Loucy (cell line): Measurements from ENCODE around the gene ATG13.

ENCODE experiments used
- H2AFZ ChIP-seq: fragments of 200-600 bp; sonication (generic); 2 replicates; pipeline ENCODE4 v1.6.0; 2016; ENCODE audit warnings: antibody characterized with exemption, mild to moderate bottlenecking, low read length, moderate library complexity
- H3F3A ChIP-seq: fragments of 200-600 bp; 2 replicates; pipeline ENCODE4 v1.6.0; 2016; ENCODE audit warnings: antibody characterized with exemption, low read depth, mild to moderate bottlenecking
- H3K27me3 ChIP-seq: fragments of 200-600 bp; sonication (generic); 2 replicates; pipeline ENCODE4 v1.6.1; 2014; ENCODE audit warnings: low read length, mild to moderate bottlenecking; ENCODE audit not compliant: insufficient read depth, poor library complexity, severe bottlenecking
- H3K36me3 ChIP-seq: fragments of 200-600 bp; sonication (generic); 2 replicates; pipeline ENCODE4 v1.6.1; 2016; ENCODE audit warnings: low read length; ENCODE audit not compliant: insufficient read depth
- H3K4me1 ChIP-seq: fragments of 200-600 bp; sonication (generic); 2 replicates; pipeline ENCODE4 v1.5.1; 2014; ENCODE audit warnings: low read length, mild to moderate bottlenecking; ENCODE audit not compliant: insufficient read depth, poor library complexity, severe bottlenecking
- H3K4me2 ChIP-seq: fragments of 200-600 bp; sonication (generic); 2 replicates; pipeline ENCODE4 v1.6.0; 2014; ENCODE audit warnings: antibody characterized with exemption, low read length, low read depth, mild to moderate bottlenecking; ENCODE audit not compliant: poor library complexity, severe bottlenecking
- H3K4me3 ChIP-seq: fragments of 200-600 bp; sonication (generic); 2 replicates; pipeline ENCODE4 v1.5.1; 2014; ENCODE audit warnings: low read length, mild to moderate bottlenecking, mixed read lengths; ENCODE audit not compliant: poor library complexity, severe bottlenecking
- H3K79me2 ChIP-seq: fragments of 200-600 bp; sonication (generic); 2 replicates; pipeline ENCODE4 v1.6.1; 2014; ENCODE audit warnings: low read length; ENCODE audit not compliant: insufficient read depth
- H3K9ac ChIP-seq: fragments of 200-600 bp; sonication (generic); 2 replicates; pipeline ENCODE4 v1.6.0; 2014; ENCODE audit warnings: mild to moderate bottlenecking, low read depth, low read length, moderate library complexity; ENCODE audit not compliant: poor library complexity, severe bottlenecking
- H3K9me2 ChIP-seq: fragments of 200-600 bp; sonication (generic); replicated peaks from 2 replicates; pipeline ENCODE4 v1.6.1; 2016; ENCODE audit warnings: low read depth, low read length, mixed read lengths
- H3K9me3 ChIP-seq: fragments of 200-600 bp; sonication (generic); 2 replicates; pipeline ENCODE4 v1.6.1; 2014; ENCODE audit warnings: mild to moderate bottlenecking, antibody characterized with exemption, low read length, low read depth; ENCODE audit not compliant: insufficient read depth
- H4K20me1 ChIP-seq: fragments of 200-600 bp; sonication (generic); 2 replicates; pipeline ENCODE4 v1.6.0; 2014; ENCODE audit warnings: antibody characterized with exemption, low read length, mild to moderate bottlenecking; ENCODE audit not compliant: insufficient read depth, poor library complexity, severe bottlenecking
- EZH2phosphoT487 ChIP-seq: fragments of 200-600 bp; IDR thresholded peaks from 2 replicates; pipeline ENCODE4 v1.6.1; 2018; ENCODE audit warnings: antibody characterized with exemption, mild to moderate bottlenecking, moderate library complexity, borderline replicate concordance
- TF ChIP-seq, protein P1 (sequence below): fragments of 200-600 bp; sonication (generic); conservative IDR thresholded peaks from 2 replicates; pipeline ENCODE4 v1.5.1; 2014; ENCODE audit warnings: mild to moderate bottlenecking, antibody characterized with exemption, low read length

The ATG13 gene

DNA sequence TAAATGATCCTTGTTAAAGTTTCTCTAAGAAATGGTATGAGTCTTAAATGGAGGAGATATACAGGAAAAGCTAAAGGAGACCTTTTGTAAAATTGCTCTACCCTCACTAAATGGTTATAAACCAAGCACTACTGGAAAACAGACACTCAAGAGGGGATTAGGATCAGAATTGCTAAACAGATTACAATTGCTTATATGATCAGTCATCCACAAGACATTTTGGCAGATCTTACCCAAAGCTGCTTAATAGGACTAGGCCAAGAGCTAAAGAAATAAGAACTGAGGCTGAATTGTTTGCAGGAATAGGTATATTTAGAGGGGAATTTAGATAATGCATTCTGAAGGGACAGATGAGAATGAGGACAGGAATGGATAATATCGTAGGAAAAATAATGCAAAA, 9.8 kb upstream of the ATG13 start:
- no peaks in the 10 kb centered on the region for H3K79me2 ChIP-seq
- H3K9me3 ChIP-seq: no peaks in the 10 kb centered on the region
- no peak for TF ChIP-seq EZH2phosphoT487
- TF ChIP-seq, protein P1, sequence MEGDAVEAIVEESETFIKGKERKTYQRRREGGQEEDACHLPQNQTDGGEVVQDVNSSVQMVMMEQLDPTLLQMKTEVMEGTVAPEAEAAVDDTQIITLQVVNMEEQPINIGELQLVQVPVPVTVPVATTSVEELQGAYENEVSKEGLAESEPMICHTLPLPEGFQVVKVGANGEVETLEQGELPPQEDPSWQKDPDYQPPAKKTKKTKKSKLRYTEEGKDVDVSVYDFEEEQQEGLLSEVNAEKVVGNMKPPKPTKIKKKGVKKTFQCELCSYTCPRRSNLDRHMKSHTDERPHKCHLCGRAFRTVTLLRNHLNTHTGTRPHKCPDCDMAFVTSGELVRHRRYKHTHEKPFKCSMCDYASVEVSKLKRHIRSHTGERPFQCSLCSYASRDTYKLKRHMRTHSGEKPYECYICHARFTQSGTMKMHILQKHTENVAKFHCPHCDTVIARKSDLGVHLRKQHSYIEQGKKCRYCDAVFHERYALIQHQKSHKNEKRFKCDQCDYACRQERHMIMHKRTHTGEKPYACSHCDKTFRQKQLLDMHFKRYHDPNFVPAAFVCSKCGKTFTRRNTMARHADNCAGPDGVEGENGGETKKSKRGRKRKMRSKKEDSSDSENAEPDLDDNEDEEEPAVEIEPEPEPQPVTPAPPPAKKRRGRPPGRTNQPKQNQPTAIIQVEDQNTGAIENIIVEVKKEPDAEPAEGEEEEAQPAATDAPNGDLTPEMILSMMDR: no peak
- no peak overlapping the region for H3K9ac ChIP-seq
- no peaks in the 10 kb centered on the region for H3F3A ChIP-seq
- H3K9me2 ChIP-seq: no peaks in the 10 kb centered on the region
- H3K4me1 ChIP-seq: peaks cover 7% of the 10 kb centered on the region
- H2AFZ ChIP-seq: no peak overlapping the region
- no peak overlapping the region for H3K4me3 ChIP-seq
- no peaks in the 10 kb centered on the region for H4K20me1 ChIP-seq
- no peak overlapping the region for H3K4me2 ChIP-seq
- no peaks in the 10 kb centered on the region for H3K27me3 ChIP-seq
- H3K36me3 ChIP-seq: peaks cover 5% of the 10 kb centered on the region; the same call in 1 of the 2 replicates

DNA sequence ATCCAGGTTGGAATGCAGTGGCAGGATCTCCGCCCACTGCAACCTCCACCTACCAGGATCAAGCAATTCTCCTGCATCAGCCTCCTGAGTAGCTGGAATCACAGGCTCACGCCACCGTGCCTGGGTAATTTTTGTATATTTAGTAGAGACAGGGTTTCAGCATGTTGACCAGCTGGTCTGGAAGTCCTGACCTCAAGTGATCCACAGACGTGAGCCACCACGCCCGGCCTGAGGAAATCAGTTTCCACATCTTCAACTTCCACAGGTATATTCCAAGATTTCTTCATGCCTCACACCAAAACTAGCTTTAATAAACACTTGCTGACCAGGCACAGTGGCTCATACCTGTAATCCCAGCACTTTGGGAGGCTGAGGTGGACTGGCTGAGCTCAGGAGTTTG, 8.0 kb upstream of the ATG13 start:
- no peak overlapping the region for H3K4me3 ChIP-seq
- no peaks in the 10 kb centered on the region for H3K27me3 ChIP-seq
- H3K9me2 ChIP-seq: no peaks in the 10 kb centered on the region
- TF ChIP-seq, protein P1: no peak
- TF ChIP-seq EZH2phosphoT487: no peak
- no peaks in the 10 kb centered on the region for H4K20me1 ChIP-seq
- H3K4me1 ChIP-seq: peaks cover 7% of the 10 kb centered on the region
- H3K36me3 ChIP-seq: no peaks in the 10 kb centered on the region
- H3K4me2 ChIP-seq: no peak overlapping the region
- H3K9ac ChIP-seq: no peak overlapping the region
- H3K9me3 ChIP-seq: no peaks in the 10 kb centered on the region
- H3F3A ChIP-seq: no peaks in the 10 kb centered on the region
- no peak overlapping the region for H2AFZ ChIP-seq
- no peaks in the 10 kb centered on the region for H3K79me2 ChIP-seq

DNA sequence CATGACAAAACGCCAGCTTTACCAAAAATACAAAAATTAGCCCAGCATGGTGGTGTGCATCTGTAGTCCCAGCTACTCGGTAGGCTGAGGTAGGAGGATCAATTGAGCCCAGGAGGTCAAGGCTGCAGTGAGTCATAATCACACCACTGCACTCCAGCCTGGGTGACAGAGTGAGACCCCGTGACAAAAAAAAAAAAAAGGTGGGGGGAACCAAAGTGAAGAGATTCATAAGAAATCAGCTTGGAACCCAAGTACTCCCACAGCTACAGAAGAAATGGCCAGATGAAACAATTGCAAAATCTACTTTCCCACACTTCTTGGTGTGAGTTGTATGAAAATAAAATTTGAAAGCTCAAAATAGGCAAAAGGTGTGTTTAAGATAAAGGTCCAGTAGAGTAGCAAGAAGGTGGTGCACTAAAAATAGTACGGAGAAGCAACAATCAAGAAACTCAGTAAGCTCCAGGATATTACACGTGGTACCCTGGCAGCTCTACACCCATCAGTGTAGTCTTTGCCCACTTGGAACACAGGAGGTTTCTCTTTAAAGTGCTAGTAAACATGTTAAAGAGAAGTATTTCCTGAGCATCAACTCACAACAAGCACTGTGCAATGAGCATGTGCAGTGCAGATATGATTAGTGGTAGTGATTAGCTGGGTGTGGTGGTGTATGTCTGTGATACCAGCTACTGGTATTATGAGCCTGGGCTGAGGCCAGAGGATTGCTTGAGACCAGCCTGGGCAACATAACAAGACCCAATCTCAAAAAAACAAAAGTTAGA, 5.6 kb upstream of the ATG13 start:
- Histone ChIP-seq H3K9ac (no peak overlapping the region), H3K36me3 (no peaks in the 10 kb centered on the region), H2AFZ (no peak overlapping the region), H3K9me2 (no peaks in the 10 kb centered on the region), H3K4me3 (no peak overlapping the region), H3K9me3 (no peaks in the 10 kb centered on the region), H3K27me3 (no peaks in the 10 kb centered on the region), H3K4me2 (peak overlapping the region; percentile 56), H4K20me1 (no peaks in the 10 kb centered on the region), H3K79me2 (peaks cover 6% of the 10 kb centered on the region; the same call in 1 of the 2 replicates), H3F3A (no peaks in the 10 kb centered on the region), H3K4me1 (peaks cover 12% of the 10 kb centered on the region)
- TF ChIP-seq EZH2phosphoT487: no peak
- TF ChIP-seq, protein P1: no peak
